K562 (cell line): ENCODE measurements around the gene AGPAT2. TPM values are rescaled to one million over a fixed set of nuclear protein-coding genes. Genes with fewer than 3 reads are reported as not detected.

Experiments
- DIDO1 ChIP-seq: fragments of 450-650 bp; IDR thresholded peaks from 2 replicates; pipeline ENCODE4 v1.6.1; 2016; ENCODE audit warnings: low read depth, missing biosample characterization, missing genetic modification characterization
- HOMEZ ChIP-seq: fragments of 250-450 bp; sonication (Bioruptor Pico); IDR thresholded peaks from 2 replicates; pipeline ENCODE4 v1.4.0; 2020; ENCODE audit warnings: mild to moderate bottlenecking, moderate library complexity
- HSF4 ChIP-seq: fragments of 250-450 bp; sonication (Bioruptor Pico); IDR thresholded peaks from 2 replicates; pipeline ENCODE4 v2.1.2; 2022; ENCODE audit warnings: mild to moderate bottlenecking, moderate library complexity, borderline replicate concordance
- MIER1 ChIP-seq: fragments of 450-650 bp; IDR thresholded peaks from 2 replicates; pipeline ENCODE4 v1.6.1; 2016; ENCODE audit warnings: antibody characterized with exemption, mild to moderate bottlenecking, low read depth
- MITF ChIP-seq: IDR thresholded peaks from 2 replicates; pipeline ENCODE4 v1.6.1; 2014; ENCODE audit warnings: antibody characterized with exemption
- NCOA6 ChIP-seq: fragments of 450-650 bp; IDR thresholded peaks from 2 replicates; pipeline ENCODE4 v1.6.1; 2017; ENCODE audit warnings: mild to moderate bottlenecking
- NCOR1 ChIP-seq: fragments of 450-650 bp; IDR thresholded peaks from 2 replicates; pipeline ENCODE4 v1.6.1; 2016; ENCODE audit warnings: mild to moderate bottlenecking, moderate library complexity
- NR2C1 ChIP-seq, 2 experiments: fragments of 450-650 bp; IDR thresholded peaks; 2 replicates each; pipeline ENCODE4 v1.6.1; 2017; ENCODE audit warnings: mild to moderate bottlenecking in 2 of 2, antibody characterized with exemption in 1 of 2, inconsistent platforms in 1 of 2, missing compliant biosample characterization in 1 of 2, missing genetic modification characterization in 1 of 2
- POLR2H ChIP-seq: IDR thresholded peaks from 2 replicates; pipeline ENCODE4 v1.6.1; 2016; ENCODE audit warnings: missing genetic modification characterization, low read depth, mild to moderate bottlenecking, control low read depth, missing compliant biosample characterization, moderate library complexity
- SIN3B ChIP-seq: fragments of 450-650 bp; IDR thresholded peaks from 2 replicates; pipeline ENCODE4 v1.6.1; 2017; ENCODE audit warnings: low read depth, mild to moderate bottlenecking, moderate library complexity
- SREBF1 ChIP-seq: fragments of 150-350 bp; IDR thresholded peaks from 2 replicates; pipeline ENCODE4 v1.6.1; 2014; ENCODE audit warnings: antibody characterized with exemption, low read depth, low read length, borderline replicate concordance
- TGIF2 ChIP-seq: sonication (generic); formaldehyde crosslinking; IDR thresholded peaks from 2 replicates; pipeline ENCODE4 v1.8.1; 2022; ENCODE audit warnings: mild to moderate bottlenecking, missing genetic modification reagents, moderate library complexity
- ZNF318 ChIP-seq, 2 experiments: fragments of 450-650 bp; IDR thresholded peaks; 2 replicates each; pipeline ENCODE4 v1.6.1; 2016; ENCODE audit warnings: mild to moderate bottlenecking in 2 of 2, borderline replicate concordance in 1 of 2, low read depth in 1 of 2, moderate library complexity in 1 of 2
- ZNF511 ChIP-seq: sonication (generic); formaldehyde crosslinking; IDR thresholded peaks from 2 replicates; pipeline ENCODE4 v1.8.0; 2022; ENCODE audit warnings: mild to moderate bottlenecking, missing genetic modification reagents
- ZNF57 ChIP-seq: fragments of 450-650 bp; formaldehyde crosslinking; IDR thresholded peaks from 2 replicates; pipeline ENCODE4 v1.4.0; 2020; ENCODE audit warnings: mild to moderate bottlenecking, moderate library complexity
- polyA plus RNA-seq, 8 experiments: library from polyadenylated mRNA; depleted of rRNA in 4 of 8; stranded (reverse) in 5 of 8; unstranded in 3 of 8; fragments of >200 nt; fragmentation: Nextera tagmentation in 2 of 8; fragmentation: Illumina TruSeq in 1 of 8; extraction: Ambion mirVana in 2 of 8; extraction: Trizol in 1 of 8; gene quantifications; 2 replicates each; pipeline versions ENCODE4 v1.2.1 to v1.2.3, GENCODE V29; 2011 to 2014; ENCODE audit warnings: inconsistent platforms in 1 of 8, missing spikeins in 1 of 8
- total RNA-seq, 7 experiments: library from RNA; depleted of rRNA in 6 of 7; stranded (reverse); fragments of >200 nt in 6 of 7; fragmentation: Illumina TruSeq in 2 of 7; extraction: Trizol in 2 of 7; gene quantifications; 2 replicates each; pipeline versions ENCODE4 v1.2.1 to v1.2.3, GENCODE V29; 2011 to 2021; ENCODE audit warnings: low replicate concordance in 1 of 7

Gene AGPAT2
- total and polyA plus RNA-seq, 9 of the 15 experiments (the other 6 are each of a cell fraction or from before 2014, with no cell fraction given) = 0.13 to 54.5 (median 23.9) TPM

- no peak for TF ChIP-seq NCOA6
- TF ChIP-seq NR2C1 (IDR thresholded peaks at IDR 0.05) = no peak
- TF ChIP-seq NR2C1 (tag; IDR thresholded peaks at IDR 0.05) = no peak
- no peak for TF ChIP-seq SIN3B
- no peak for TF ChIP-seq POLR2H (tag)
- no peak for TF ChIP-seq HOMEZ (CRISPR knock-in tag)
- TF ChIP-seq HSF4 (CRISPR knock-in tag) = no peak
- no peak for TF ChIP-seq ZNF57 (CRISPR knock-in tag)
- no peak for TF ChIP-seq ZNF318 (IDR thresholded peaks at IDR 0.05; ENCODE audit: borderline replicate concordance in 1 of 2, low read depth in 1 of 2)
- TF ChIP-seq TGIF2 (CRISPR knock-in tag) = 0 out of 2 replicates have a peak, but pooled peaks have one; percentile 42
- TF ChIP-seq DIDO1 = no peak
- TF ChIP-seq MIER1 = no peak
- no peak for TF ChIP-seq NCOR1
- no peak for TF ChIP-seq SREBF1
- TF ChIP-seq MITF = no peak
- TF ChIP-seq ZNF511 (CRISPR knock-in tag) = no peak
These were observed 23.0 kb downstream of the AGPAT2 start (continued) for GRCh38 chr9:136664000-136664915.
